CD4-positive, alpha-beta T cell treated with Interleukin-17A for 4 hours (primary cell): Measurements from ENCODE around the gene NT5C.

Experiments
- DNase-seq: peaks from one replicate; pipeline ENCODE4 v3.0.0-alpha.2; 2020; ENCODE audit warnings: mixed read lengths

NT5C gene

DNA sequence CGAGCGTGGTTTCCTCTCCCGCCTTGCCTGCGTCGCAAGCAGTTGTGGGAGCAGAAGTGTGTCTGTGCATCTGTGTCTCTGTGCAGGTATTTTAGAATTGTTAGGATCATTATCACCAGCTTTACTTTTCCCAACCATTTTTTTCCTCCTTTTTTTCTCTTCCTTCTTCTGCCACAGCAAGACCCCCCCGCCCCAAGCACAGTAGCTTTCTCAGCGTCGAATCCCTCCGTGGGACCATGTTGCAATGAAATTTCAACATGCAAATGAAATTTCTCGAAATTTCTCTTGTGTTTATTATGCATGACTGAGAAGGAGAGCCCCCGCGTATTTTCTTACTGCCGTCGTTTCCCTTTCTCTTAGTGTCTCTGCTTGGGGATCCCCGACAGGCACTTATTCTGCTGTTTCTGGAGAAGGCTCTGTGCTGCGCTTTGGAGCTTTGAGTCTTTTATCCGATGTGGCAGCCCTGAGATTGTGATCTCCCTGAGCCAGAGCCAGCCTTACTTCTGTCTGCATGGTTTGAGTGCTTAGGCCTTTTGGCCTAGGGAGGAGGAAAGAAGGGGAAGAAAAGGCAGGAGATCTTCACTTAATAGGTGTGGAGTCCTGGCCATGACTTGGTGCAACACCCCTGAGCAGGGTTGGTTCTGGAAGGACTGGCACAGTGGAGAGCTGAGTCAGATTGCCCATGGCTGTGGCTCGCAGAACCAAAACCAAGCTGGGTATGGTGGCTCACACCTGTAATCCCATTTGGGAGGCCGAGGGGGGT lies 16.8 kb downstream of the NT5C start:
- no peak for DNase-seq

DNA sequence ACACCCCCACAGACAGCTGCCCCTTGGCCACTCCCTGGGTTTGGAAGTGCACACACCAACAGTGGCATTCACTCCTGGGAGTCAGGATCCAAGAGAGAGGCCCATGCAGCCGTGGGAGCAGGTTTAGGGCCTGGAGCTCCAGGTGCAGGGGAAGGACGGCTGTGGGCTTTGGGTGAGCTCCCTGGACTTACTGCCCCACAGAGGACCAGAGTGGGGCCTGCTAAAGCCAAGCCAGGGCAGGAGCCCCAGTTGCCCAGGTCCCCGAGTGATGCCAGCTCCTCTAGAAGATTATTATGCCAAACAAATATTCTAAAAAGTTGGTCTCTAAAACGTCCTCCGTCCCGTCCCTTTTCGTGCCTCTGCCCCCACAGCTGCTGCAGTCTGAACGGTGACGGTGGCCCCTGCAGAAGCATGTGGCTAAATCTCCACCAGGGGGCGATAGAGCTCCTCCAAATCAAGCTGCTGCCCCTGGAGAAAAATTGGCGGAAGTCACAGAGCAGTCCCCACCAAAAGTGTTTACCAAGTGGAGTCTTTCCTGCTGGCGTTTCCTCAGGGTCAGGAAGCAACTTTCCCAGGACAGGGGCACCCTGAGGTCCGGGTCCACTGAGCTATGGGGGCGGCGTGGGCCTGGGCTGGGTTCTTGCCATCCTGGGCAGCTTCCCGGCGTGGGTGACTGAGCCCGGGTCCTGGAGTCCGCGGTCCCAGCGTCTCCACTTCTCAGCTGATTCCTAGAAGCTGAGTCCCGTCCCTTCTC lies 17.6 kb downstream of the NT5C start:
- DNase-seq: peak; percentile 95

DNA sequence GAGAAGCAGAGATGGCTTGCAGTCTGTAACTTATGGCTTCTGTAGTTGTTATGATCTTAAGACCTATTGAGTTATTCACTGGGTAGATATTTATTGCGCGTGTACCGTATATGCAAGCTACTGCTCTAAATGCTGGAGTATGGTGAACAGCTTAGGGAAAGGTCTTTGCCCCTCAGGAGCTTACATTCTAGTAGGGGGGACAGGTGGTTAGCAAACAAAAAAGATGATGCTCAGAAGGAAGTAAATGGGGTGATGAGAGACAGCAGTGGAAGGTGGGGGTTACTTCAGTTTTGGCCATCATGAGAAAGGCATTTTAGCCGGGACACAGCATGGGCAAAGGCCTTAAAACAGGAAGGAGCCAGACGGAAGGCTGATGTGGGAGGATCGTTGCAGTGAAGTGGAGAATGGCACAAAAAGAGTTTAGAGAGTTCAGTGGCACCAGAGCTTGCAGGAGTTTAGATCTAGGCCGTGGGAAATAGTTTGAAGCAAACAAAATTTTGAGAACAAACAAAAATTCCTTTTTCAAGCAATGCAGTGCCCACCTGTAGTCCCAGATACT lies 19.7 kb downstream of the NT5C start:
- DNase-seq: no peak

DNA sequence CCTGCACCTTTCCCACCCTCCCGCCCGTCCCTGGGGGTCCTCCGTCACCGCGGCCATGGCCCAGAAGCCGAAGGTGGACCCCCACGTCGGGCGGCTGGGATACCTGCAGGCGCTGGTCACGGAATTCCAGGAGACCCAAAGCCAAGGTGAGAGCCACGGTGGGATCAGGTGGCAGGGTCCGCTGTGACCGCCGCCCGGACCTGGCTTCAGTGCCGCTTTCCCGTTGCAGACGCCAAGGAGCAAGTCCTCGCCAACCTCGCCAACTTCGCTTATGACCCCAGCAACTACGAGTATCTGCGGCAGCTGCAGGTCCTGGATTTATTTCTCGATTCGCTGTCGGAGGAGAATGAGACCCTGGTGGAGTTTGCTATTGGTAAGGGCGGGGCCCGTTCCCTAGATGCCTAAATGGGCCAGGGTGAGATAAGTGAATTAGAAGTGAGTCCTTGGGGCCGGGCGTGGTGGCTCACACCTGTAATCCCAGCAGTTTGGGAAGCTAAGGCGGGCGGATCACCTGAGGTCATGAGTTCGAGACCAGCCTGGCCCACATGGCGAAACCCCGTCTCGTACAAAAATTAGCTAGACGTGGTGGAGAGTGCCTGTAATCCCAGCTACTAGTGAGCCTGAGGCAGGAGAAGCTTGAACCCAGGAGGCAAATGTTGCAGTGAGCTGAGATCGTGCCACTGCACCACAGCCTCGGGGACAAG lies 21.2 kb downstream of the NT5C start:
- peak; percentile 37 for DNase-seq

DNA sequence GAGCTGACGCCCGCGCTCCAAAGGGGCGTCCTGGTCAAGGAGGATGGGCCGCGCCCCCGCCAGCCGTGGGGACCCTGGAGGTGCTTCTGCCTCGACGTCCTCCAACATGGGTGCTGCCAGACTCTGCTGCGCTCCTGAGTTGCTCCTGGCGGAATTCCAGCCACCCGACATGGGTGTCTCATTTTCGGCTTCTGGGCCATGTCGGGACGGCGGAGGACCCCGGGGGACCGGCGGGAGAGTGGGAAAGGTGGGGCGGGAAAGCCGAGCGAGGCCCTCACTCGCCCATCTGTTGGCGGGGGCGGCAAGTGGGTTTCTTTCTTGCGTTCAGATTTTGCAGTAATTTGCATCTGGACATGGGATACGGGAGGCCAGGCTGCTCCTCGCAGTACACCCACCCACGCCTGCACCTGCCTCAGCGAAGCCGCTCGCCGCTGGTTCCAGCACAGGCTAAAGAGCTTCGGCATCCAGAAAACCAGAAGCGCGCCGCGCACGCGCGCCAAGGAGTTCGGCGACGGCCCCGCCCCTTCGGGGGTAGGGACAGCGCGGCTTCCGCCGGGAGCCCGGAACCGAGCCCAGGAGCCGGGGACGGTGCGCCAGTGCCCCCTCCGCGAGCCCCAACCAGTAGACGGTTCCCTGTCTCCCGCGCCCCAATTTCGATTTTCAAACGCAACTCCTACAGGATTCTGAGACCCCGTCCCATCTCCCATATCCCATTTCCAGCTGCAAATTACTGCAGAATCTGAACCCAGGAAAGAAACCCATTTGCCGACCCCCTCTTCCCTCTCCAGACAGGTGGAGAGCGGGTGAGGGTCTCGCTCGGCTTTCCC lies 21.9 kb downstream of the NT5C start, which contains the start of gene ARMC7:
TSS of gene ARMC7 (plus strand) at position 563 of the 827 bp plus-strand sequence. CDS start 320 bp downstream, outside the sequence.
- DNase-seq: peak; percentile 96

DNA sequence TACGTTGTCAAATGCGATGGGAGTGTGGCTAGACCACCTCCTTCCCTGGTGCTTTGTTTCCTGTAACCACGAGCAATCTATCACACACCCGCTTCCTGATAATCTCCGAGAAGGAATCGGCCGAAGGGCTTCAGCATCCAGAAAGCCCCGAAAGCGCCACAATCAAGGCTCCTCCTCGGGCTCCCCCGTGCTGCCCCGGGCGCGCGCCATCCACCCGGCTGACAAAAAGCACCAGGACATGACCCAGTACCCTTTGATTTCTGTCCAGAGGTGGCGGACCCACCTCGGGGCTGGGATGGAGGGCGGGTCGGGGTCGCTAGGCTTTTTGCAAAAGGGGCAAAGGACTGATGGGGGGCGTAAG lies 22.5 kb downstream of the NT5C start:
- DNase-seq: peak; percentile 36

DNA sequence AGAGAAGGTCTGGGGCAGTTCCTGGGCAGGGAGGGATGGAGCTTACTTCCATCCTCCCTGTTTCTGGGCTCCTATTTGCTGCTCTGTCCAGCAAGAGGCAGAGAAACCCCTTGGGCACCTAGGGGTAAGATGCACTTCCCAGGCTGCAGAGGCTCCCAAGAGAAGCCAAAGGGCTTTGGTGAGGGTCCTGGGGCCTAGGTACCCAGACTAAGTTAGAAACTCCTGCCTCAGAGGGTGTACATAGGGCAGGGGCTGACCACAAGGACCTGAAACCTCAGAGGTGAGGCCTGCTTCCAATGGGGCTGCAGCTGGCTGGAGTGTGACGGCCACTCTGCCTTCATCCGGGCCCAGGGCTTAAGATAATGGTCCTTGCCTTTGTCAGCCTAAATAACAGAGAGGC lies 23.3 kb downstream of the NT5C start:
- no peak for DNase-seq

DNA sequence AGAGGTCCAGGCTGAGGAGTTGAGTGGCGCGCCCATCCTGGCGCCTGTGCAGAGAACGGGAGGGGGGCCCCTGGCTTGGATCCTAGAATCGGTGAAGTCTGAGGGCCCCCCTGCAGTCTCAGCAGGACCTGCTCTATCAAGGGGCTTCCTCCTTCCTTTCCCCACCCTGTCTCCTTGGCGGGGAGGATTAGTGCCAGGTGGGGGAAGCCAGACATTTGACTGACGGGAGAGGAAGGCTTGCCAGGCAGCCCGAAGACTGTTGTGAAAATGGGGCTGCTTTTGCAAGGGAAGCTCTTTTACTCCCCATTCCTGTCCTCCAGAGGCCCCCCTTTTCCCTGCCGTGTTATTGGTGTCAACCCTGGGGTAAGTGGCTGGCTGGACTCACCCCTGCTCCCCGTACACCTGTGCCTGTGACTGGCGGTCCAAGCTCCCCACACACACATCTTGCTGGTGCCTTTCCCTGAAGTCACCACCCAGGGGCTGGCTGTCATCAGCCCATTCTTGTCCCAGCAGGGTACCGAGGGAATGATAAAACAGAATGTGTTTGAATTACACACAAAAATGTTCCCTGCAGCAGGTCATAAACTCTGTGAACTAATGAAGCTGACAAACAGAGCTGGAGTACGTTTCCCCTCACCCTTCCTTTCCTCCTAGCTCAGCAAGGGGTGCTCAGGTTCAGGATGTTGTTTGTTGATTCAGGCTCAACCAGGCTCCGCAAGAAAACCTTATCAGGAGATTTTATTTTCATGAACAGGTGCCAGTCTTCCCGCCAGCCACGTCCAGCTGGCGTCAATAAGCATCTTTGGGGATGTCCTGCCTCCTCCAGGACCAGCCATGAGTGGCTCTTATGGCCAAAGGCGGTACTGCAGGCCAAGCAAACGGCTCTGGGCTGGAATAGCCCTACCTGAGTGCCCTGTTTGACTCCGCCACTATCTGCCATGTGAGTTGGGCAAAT lies 26.1 kb downstream of the NT5C start:
- peak; percentile 33 for DNase-seq

DNA sequence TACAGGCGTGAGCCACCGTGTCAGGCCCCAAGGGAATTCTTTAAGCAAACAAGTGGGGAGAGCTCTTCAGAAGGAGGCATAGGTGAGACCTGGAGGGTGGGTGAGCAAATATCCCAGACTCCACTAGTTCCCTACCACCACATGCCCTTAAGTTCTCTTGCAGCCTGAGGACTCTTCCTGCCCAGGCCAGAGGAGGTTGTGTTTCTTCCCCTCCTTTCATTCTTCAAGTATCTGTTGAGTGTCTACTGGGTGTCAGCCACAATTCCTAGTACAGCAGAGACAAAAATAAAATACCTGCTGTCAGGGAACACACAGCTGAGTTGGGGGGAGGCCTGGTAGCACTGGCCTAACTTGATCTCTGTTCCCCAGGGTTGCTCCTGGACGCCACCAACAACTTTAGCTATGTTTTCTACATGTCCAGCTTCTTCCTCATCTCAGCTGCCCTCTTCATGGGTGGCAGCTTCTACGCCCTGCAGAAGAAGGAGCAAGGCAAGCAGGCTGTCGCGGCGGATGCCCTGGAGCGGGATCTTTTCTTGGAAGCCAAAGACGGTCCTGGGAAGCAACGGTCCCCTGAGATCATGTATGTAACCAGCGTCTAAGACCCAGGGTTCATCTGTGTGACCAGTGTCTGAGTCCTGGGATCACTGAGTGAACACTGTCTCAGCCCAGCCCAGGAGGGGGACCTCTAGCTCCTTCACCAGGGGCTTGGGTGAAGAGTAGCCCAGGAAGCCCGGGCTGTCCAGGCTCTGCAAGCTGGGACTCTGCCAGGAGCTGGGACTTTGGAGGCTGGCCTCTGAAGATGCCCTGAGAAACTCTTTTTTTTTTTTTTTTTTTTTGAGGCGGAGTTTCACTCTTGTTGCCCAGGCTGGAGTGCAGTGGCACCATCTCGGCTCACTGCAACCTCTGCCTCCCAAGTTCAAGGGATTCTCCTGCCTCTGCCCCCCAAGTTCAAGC lies 27.7 kb downstream of the NT5C start:
- DNase-seq: no peak

DNA sequence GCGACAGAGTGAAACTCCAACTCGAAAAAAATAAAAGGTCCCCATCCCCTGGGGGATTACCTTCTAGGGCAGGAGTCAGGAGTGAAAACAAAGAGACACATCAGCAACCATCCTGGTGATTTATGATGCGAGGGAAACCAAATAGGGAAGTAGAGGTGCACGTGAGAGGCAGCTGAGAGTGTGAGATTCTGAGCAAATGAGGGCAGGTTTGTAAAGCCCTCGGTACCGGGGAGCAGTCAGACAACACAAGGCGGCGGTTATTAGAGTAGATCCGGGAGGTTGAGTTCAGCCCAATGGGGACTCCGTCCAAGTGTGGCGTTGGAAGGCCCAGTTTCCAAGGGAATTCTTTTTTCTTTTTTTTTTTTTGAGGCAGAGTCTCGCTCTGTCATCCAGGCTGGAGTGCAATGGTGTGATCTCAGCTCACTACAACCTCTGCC lies 29.1 kb downstream of the NT5C start:
- no peak for DNase-seq

DNA sequence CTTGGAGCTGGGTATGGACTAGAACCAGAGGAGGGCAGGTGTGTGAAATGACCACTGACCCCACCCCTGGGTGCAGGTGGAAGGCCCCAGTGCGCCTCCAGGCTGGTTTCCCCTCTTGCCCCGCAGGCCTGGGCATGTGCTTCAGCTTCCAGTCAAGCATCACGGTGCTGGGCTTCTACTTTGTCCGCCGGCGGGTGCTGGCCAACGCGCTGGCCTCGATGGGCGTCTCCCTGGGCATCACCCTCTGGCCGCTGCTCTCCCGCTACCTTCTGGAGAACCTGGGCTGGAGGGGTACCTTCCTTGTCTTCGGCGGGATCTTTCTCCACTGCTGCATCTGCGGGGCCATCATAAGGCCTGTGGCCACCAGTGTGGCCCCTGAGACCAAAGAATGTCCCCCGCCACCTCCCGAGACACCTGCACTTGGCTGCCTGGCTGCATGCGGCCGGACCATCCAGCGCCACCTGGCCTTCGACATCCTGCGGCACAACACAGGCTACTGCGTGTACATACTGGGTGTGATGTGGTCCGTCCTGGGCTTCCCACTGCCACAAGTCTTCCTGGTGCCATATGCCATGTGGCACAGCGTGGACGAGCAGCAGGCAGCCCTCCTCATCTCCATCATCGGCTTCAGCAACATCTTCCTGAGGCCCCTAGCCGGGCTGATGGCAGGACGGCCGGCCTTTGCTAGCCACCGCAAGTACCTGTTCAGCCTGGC lies 31.5 kb downstream of the NT5C start:
- DNase-seq: no peak

DNA sequence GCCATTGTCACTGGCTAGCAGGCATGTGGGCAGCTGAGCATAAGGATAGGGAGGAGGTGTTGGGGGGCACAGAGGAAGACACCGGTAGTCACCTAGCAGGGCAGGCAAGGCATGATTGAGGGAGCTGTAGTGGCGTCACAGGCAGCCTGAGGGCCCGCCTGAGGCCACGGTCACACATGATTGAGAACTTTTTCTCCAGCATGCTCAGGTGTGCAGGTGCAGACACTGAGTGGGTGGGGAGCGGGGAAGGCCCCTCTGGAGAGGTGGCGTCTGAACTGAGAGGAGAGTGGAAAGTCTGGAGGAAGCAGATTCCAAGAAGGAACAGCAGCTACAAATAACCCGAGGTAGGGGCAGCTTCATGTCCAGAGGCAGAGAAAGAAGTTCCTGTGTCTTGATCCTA lies 32.7 kb downstream of the NT5C start:
- DNase-seq: no peak

DNA sequence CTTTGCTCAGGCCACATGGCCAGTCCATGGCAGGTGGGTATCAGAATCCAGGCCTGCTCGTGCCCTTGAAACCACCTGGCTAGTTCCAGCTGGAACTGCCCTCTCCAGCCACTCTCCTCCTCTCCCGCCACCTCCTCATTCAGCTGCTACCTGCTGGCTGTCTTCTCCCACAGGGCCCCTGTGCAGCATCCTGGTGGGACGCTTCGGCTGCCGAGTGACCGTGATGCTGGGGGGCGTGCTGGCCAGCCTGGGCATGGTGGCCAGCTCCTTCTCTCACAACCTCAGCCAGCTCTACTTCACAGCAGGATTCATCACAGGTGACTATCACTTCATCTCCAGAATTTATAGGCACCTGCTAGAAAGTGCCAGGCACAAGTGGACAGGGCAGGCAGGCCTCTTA lies 33.7 kb downstream of the NT5C start:
- no peak for DNase-seq

DNA sequence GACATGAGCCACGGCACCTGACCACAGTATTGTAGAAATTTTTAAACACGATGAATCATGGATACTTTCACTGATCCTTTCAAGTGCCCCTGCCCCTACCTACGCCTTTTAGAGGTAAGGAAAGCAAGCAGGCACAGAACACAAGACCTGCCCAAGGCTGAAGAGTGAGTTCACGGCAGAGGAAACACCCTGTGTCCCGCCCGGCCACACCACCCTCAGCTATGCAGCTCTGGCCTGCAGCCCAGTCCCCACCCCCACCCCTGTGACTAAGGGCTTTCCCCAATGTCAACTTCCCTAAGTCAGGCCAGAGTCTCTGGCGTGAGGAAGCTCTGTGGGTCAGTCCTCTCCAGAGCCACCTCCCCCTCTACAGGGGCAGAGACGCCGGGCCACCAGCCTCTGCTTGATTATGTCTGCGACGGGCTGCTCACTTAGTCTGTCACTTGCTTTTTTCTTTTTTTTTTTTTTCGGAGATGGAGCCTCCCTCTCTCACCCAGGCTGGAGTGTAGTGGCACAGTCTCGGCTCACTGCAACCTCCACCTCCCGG lies 35.4 kb downstream of the NT5C start:
- no peak for DNase-seq

DNA sequence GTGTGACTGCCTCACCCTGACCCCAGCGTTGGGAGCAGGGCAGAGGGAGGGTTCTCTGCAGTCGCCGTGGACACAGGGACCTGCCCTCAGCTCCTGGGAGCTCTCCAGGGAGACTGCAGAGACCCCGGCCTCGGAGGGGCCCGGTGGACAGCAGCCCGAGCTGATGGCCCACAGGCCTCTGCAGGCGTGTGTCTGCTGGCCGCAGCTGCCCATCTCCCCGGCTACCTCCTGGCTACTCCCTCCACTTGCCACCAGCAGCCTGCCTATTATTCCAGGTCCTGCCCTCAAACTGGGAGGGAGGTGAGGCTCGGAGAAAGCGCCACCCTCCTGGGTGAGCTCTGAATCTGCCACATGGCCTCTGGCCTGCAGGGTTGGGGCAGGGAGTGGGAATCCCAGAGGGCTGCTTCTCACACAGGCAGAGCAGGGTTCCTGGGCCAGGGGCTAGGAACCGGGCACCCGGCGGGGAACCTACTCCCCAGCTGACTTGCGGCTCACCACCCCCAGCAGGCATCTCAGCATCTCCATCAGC lies 36.6 kb downstream of the NT5C start:
- no peak for DNase-seq

DNA sequence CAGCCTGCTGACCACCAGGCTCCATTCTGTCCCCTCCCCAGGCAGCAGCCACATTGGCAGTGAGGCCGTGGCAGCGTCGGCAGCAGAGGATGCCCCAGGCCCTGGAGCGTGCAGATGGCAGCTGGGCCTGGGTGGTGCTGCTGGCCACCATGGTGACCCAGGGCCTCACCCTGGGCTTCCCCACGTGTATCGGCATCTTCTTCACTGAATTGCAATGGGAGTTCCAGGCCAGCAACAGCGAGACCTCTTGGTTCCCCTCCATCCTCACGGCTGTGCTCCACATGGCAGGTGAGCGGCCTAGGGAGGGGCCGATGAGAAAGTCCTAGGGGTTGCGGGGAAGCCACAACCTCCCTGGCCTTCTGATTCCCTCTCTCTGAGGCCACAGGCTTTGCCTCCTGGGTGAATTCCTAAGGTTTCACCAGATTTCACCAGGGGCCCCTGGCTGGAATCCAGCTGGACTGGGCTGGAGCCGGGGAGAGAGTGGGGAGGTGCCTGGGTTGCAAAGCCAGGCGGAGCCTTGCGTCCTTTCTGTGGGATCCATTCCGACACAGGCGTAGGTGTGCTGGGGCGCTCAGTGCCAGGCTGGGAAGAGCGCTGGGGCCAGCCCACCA lies 37.9 kb downstream of the NT5C start:
- DNase-seq: no peak

DNA sequence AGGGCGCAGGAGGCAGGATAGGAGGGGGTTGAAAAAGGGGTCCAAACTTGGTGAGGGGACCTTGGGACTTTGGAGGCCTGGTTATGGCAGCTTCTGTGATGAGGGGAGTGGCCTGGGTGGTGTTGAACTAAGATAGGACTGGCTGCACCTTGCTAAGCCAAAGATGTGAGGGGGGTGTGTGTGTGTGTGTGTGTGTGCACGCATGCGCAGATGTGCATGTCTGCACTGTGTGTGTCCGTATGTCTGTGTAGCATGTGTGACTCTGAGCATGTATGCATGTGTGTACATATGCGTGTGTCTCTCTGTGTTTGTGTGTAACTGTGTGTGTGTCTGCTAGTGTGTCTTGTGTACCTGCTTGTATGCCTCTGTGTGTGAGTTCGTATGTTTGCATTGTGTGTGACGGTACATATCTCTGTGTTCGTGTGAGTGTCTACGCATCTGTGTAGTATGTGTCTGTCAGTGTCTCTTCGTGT lies 39.7 kb downstream of the NT5C start:
- DNase-seq: no peak
